ENCODE measurements around the gene ZNF516.
A peak's percentile ranks its signal among the peaks of the same experiment; 100 is the strongest.

The ZNF516 gene

GRCh38 chr18:76459312-76459686, 35.7 kb downstream of the ZNF516 start:
- FAIRE-seq, result no peak
- TF ChIP-seq CTCF (IDR thresholded peaks at IDR 0.05; ENCODE audit: insufficient read depth, missing control alignments), result no peak
- no peak for DNase-seq (ENCODE audit: insufficient read length, low spot score)

GRCh38 chr18:76458522-76459311, 36.3 kb downstream of the ZNF516 start:
- FAIRE-seq (peak; percentile 86), DNase-seq (ENCODE audit: insufficient read length, low spot score) (no peak)
- no peak for TF ChIP-seq CTCF (IDR thresholded peaks at IDR 0.05; ENCODE audit: insufficient read depth, missing control alignments)

- no peak for TF ChIP-seq CTCF (IDR thresholded peaks at IDR 0.05; ENCODE audit: insufficient read depth, missing control alignments)
- DNase-seq (ENCODE audit: insufficient read length, low spot score) (no peak), FAIRE-seq (peak; percentile 96)
These were observed 37.1 kb downstream of the ZNF516 start for GRCh38 chr18:76457957-76458356.

- DNase-seq (ENCODE audit: insufficient read length, low spot score), result no peak
- no peak for TF ChIP-seq CTCF (IDR thresholded peaks at IDR 0.05; ENCODE audit: insufficient read depth, missing control alignments)
- no peak for FAIRE-seq
These were observed 37.6 kb downstream of the ZNF516 start for GRCh38 chr18:76457475-76457874.

GRCh38 chr18:76456823-76457222, 38.2 kb downstream of the ZNF516 start:
- FAIRE-seq (no peak), DNase-seq (ENCODE audit: insufficient read length, low spot score) (no peak)
- no peak for TF ChIP-seq CTCF (IDR thresholded peaks at IDR 0.05; ENCODE audit: insufficient read depth, missing control alignments)

- no peak for FAIRE-seq
- no peak for TF ChIP-seq CTCF (IDR thresholded peaks at IDR 0.05; ENCODE audit: insufficient read depth, missing control alignments)
- no peak for DNase-seq (ENCODE audit: insufficient read length, low spot score)
These were observed 38.9 kb downstream of the ZNF516 start for GRCh38 chr18:76456018-76456750.

All from D721Med (cell line).